AG04450 (cell line): ENCODE measurements around the gene RP9. TPM values are rescaled to one million over a fixed set of nuclear protein-coding genes. Genes with fewer than 3 reads are reported as not detected.

Source experiments
- CTCF ChIA-PET: fragments of 300-600, 350-600 bp; formaldehyde crosslinking; extraction: SDS; loops from one replicate; lab custom pipeline; 2022; ENCODE audit warnings: antibody characterized with exemption, inconsistent platforms; lab: Charles Lee
- POLR2A ChIA-PET: fragments of 350-600 bp; formaldehyde crosslinking; extraction: SDS; loops from one replicate; lab custom pipeline; 2021; ENCODE audit warnings: antibody characterized with exemption, inconsistent platforms; lab: Yijun Ruan, JAX
- DNase-seq: peaks from one replicate; pipeline ENCODE4 v3.0.0-alpha.2; 2011; ENCODE audit warnings: low read depth, low spot score
- H3K27ac ChIP-seq: one replicate; pipeline ENCODE4 v1.5.1; 2012; ENCODE audit warnings: low read depth, low read length, control low read depth
- H3K27me3 ChIP-seq: one replicate; pipeline ENCODE4 v1.6.0; 2012; ENCODE audit warnings: low read length; ENCODE audit not compliant: control insufficient read depth, insufficient read depth
- H3K4me3 ChIP-seq: 2 replicates; pipeline ENCODE4 v1.5.1; 2011; ENCODE audit warnings: mild to moderate bottlenecking, low read depth, low read length, control low read depth
- H3K9me3 ChIP-seq: 2 replicates; pipeline ENCODE4 v1.5.1; 2012; ENCODE audit warnings: low read length; ENCODE audit not compliant: control insufficient read depth, insufficient read depth
- CTCF ChIP-seq: IDR thresholded peaks from 2 replicates; pipeline ENCODE4 v1.5.1; 2011; ENCODE audit warnings: low read depth, low read length, control low read depth, inconsistent platforms
- polyA plus RNA-seq: library from polyadenylated mRNA; depleted of rRNA; stranded (reverse); fragments of >200 nt; gene quantifications from 2 replicates; pipeline ENCODE4 v1.2.3, GENCODE V29; 2011

Gene RP9
- polyA plus RNA-seq, 1 experiment = 23.9 TPM

- H3K27ac ChIP-seq = peak overlapping the region; percentile 39
- H3K4me3 ChIP-seq = peak overlapping the region; percentile 80
- ChIA-PET CTCF (interaction anchor here (0.5 to 5.7 kb wide), 43 partner anchors 10 to 1002 kb away, joined by 3 to 104 read pairs (median 5); partner anchors contain the start of genes BBS9, FKBP9 and NT5C3A), POLR2A (no interaction called here)
- H3K27me3 ChIP-seq = peaks cover 2% of the 10 kb centered on the region
- 0 out of 2 replicates have a peak, but pooled peaks have one; percentile 11 for TF ChIP-seq CTCF
- DNase-seq = no peak
- H3K9me3 ChIP-seq = no peaks in the 10 kb centered on the region
Measured at GRCh38 chr7:33108554-33109004, 625 bp downstream of the RP9 start.

GRCh38 chr7:33107136-33108066, 1.8 kb downstream of the RP9 start:
- POLR2A ChIA-PET = no interaction called here

GRCh38 chr7:33101906-33102305, 7.3 kb downstream of the RP9 start:
- DNase-seq = no peak
- no peak overlapping the region for H3K27ac ChIP-seq
- H3K4me3 ChIP-seq = no peak overlapping the region
- ChIA-PET POLR2A (no interaction called here), CTCF (no interaction called here)
- H3K9me3 ChIP-seq = no peaks in the 10 kb centered on the region
- H3K27me3 ChIP-seq = no peaks in the 10 kb centered on the region
- no peak for TF ChIP-seq CTCF

More at GRCh38 chr7:33107136-33108066, 1.8 kb downstream of the RP9 start:
- Histone ChIP-seq H3K9me3 (no peaks in the 10 kb centered on the region), H3K27ac (no peak overlapping the region), H3K4me3 (peak overlapping the region; percentile 80), H3K27me3 (peaks cover 2% of the 10 kb centered on the region)
- DNase-seq = peak; percentile 33
- TF ChIP-seq CTCF = peak; percentile 67
- CTCF ChIA-PET = interaction anchor here (0.5 to 5.7 kb wide), 44 partner anchors 9 to 346 kb away, joined by 3 to 104 read pairs (median 5); partner anchors contain the start of genes FKBP9 and NT5C3A

GRCh38 chr7:33100770-33101169, 8.4 kb downstream of the RP9 start:
- ChIA-PET CTCF (interaction anchor here (1.6 to 5.5 kb wide), 2 partner anchors 8 to 255 kb away, joined by 4 to 30 read pairs; partner anchors contain the start of gene RP9), POLR2A (no interaction called here)
- TF ChIP-seq CTCF = no peak
- DNase-seq = no peak
- Histone ChIP-seq H3K4me3 (no peak overlapping the region), H3K27me3 (no peaks in the 10 kb centered on the region), H3K27ac (no peak overlapping the region), H3K9me3 (no peaks in the 10 kb centered on the region)
